ENCODE data around the gene E2F2. TPM values are rescaled to one million over a fixed set of nuclear protein-coding genes. Genes with fewer than 3 reads are reported as not detected.

The E2F2 gene
- total RNA-seq, 1 donor from 2014 or later, result 2.9 TPM

DNA sequence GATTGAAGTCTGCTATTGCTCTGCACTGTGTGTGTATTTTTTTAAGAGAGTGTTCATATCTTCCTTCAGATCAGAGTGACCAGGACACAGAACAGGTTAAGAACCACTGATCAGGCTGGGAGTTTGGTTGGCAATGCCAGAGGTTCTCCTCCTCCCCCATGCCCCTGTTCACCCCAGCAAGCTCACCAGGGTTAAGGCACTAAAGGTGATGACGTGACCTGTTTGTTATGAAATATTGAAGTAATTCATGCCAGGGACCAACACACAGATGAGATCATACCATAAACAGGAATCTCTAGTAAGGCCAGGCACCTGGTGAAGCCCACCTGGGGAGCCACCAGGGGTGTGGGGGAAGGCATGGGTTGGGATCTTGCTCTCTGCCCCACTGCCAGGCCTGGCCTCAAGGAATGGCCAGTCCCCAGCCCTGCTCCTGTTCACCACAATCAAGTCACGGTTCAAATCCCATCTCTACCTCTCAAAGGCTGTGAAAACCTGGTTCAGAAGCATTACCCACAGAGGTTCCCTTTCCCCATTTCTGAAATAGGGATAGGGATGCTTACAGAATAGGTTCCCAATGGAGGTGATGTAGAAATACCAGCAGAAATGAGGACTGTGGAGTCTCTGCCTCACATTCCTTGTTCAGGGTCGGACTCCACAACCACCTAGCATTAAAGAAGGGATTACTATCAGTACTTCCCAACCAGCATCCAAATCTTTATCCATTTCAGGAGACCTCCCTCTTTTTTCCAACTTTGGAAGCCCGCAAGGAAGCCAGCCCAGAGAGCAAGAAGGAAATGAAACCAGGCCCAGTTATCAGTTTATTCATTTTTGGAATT, 25.8 kb upstream of the E2F2 start:
- Histone ChIP-seq H3K36me3 (no peaks in the 10 kb centered on the region), H3K9me3 (no peaks in the 10 kb centered on the region), H3K4me3 (peak overlapping the region; percentile 65 to 73), H3K27me3 (no peaks in the 10 kb centered on the region), H3K27ac (peak overlapping the region; percentile 86), H3K4me1 (peaks cover 69% of the 10 kb centered on the region)
- peak in 1 of 2 donors; percentile 18 for TF ChIP-seq POLR2AphosphoS5 (IDR thresholded peaks at IDR 0.05; ENCODE audit: insufficient read depth in 1 of 2, low read depth in 1 of 2)
- TF ChIP-seq, protein P1, sequence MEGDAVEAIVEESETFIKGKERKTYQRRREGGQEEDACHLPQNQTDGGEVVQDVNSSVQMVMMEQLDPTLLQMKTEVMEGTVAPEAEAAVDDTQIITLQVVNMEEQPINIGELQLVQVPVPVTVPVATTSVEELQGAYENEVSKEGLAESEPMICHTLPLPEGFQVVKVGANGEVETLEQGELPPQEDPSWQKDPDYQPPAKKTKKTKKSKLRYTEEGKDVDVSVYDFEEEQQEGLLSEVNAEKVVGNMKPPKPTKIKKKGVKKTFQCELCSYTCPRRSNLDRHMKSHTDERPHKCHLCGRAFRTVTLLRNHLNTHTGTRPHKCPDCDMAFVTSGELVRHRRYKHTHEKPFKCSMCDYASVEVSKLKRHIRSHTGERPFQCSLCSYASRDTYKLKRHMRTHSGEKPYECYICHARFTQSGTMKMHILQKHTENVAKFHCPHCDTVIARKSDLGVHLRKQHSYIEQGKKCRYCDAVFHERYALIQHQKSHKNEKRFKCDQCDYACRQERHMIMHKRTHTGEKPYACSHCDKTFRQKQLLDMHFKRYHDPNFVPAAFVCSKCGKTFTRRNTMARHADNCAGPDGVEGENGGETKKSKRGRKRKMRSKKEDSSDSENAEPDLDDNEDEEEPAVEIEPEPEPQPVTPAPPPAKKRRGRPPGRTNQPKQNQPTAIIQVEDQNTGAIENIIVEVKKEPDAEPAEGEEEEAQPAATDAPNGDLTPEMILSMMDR (IDR thresholded peaks at IDR 0.05), result no peak
- no peak for TF ChIP-seq POLR2A (IDR thresholded peaks at IDR 0.05)
- DNase-seq (ENCODE audit: extremely low spot score in 2 of 2), result no peak
- intact Hi-C loops (cut with DNase I), result no loop called here

DNA sequence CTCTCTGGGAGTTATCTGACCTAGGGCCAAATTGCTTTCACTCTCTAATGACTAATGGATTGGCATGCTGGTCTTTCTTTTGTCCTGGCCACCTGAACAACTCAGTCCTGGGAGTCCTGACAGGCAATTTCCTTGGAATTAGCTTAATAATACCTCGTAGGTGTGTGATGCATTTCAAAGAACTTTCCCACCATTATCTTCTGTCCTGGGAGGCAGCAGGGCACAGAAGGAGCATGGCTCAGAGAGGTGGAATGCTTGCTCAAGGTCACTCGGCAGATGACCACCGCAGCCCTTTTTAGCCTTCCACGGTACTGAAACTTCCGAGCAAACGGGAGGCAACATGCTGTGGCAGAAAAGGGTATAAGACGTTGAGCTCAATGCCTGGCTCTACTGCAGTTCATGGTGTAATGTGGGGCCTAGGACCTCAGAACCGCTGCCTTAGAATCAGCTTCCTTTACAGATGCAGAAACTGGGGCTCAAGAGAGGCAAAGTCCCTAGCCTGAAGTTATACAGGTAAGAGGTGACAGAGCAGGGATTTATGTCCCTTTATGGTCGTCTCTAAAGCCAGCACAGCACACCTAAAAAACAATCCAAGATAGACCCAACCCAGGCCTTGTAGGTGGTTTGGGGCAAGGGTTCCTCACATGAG, 25.1 kb upstream of the E2F2 start:
- Histone ChIP-seq H3K36me3 (no peaks in the 10 kb centered on the region), H3K27me3 (no peaks in the 10 kb centered on the region), H3K9me3 (no peaks in the 10 kb centered on the region), H3K27ac (peak overlapping the region; percentile 86), H3K4me3 (peak overlapping the region; percentile 65 to 71), H3K4me1 (peaks cover 62% of the 10 kb centered on the region)
- TF ChIP-seq, protein P1 (IDR thresholded peaks at IDR 0.05), result no peak
- TF ChIP-seq POLR2A (IDR thresholded peaks at IDR 0.05) (no peak), POLR2AphosphoS5 (IDR thresholded peaks at IDR 0.05; ENCODE audit: insufficient read depth in 1 of 2, low read depth in 1 of 2) (no peak)
- no peak for DNase-seq (ENCODE audit: extremely low spot score in 2 of 2)
- intact Hi-C loops (cut with DNase I), result no loop called here

DNA sequence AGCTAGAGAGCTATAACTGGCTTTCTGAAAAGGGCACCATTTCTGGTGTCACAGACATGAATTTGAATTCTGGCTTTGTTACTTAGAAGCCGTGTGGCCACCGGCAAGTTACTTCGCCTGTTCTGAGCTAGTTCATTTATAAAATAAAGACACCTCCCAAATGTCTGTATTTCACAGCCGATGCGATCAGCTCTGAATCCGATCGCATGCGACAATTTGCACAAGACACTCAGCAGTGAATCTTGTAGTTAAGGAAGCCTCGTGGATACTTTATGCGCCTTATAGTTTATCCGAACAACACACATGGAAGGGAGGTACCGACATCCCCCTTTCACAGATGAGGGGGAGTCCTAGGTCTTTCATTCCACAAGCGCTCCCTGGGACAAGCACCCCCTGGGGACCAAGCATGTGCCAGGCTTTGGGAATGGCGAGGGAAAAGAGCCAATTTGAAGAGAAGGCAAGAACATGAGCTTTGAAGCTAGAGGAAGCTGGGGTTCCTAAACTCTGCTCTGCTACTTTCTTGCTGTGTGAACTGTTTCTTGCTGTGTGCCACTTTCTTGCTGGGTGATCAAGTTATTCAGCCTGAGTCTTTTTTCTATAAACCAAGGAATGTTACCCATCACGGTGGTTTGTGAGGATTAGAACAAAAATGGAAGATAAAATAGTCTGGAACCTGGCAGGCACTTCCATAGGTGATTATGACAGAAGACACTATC, 24.4 kb upstream of the E2F2 start:
- no peaks in the 10 kb centered on the region for H3K36me3 ChIP-seq
- no peak for DNase-seq (ENCODE audit: extremely low spot score in 2 of 2)
- intact Hi-C loops (cut with DNase I), result no loop called here
- no peaks in the 10 kb centered on the region for H3K9me3 ChIP-seq
- TF ChIP-seq POLR2A (IDR thresholded peaks at IDR 0.05), result no peak
- peak in 1 of 2 donors; percentile 6 for TF ChIP-seq POLR2AphosphoS5 (IDR thresholded peaks at IDR 0.05; ENCODE audit: insufficient read depth in 1 of 2, low read depth in 1 of 2)
- TF ChIP-seq, protein P1 (IDR thresholded peaks at IDR 0.05), result no peak
- H3K27me3 ChIP-seq, result no peaks in the 10 kb centered on the region
- peaks cover 55% of the 10 kb centered on the region for H3K4me1 ChIP-seq
- H3K4me3 ChIP-seq, result peak overlapping the region; percentile 65 to 71
- peak overlapping the region; percentile 86 for H3K27ac ChIP-seq

DNA sequence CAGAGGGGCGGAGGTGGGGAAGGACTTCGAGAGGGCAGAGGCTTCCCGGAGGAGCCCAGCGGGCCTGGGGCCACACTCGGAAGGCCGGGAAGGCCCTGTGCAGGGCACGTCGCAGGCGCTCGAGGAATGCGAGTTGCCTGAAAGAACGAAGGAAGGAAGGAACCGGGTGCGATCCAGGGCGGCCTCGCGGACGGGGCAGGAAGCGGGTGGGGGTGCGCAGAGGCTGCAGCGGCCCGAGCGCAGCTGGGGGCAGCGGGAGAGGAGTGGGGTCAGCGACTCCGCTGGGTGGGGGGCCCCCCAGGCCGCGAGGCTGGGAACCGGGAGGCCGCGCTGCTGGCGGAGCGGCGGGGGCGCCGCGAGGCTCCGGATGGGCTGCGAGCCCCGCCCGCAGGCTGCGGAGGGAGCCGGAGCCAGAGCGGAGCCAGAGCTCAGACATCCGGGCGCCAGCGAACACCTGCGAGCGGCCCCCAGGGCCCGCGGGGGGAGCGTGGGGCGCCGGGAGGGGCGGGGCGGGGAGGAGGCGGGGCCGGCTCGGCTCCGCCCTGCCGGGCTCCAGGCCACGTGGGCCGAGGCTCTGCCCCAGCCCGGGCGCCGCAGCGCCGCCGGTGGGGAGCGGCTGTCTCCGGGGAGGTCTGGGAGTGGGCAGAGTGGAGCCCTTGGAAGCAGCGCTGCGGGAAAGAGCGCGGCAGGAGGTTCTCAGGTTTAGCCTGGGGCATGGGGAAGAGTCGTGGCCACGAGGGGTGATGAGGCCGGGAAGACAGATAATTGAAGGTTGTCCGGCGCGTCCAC, 23.6 kb upstream of the E2F2 start:
- Histone ChIP-seq H3K27ac (peak overlapping the region; percentile 86), H3K4me3 (peak overlapping the region; percentile 65 to 71), H3K9me3 (no peaks in the 10 kb centered on the region), H3K27me3 (no peaks in the 10 kb centered on the region), H3K4me1 (peaks cover 47% of the 10 kb centered on the region), H3K36me3 (no peaks in the 10 kb centered on the region)
- DNase-seq (ENCODE audit: extremely low spot score in 2 of 2), result no peak
- TF ChIP-seq, protein P1 (IDR thresholded peaks at IDR 0.05), result no peak
- peak in 1 of 2 donors; percentile 85 for TF ChIP-seq POLR2AphosphoS5 (IDR thresholded peaks at IDR 0.05; ENCODE audit: insufficient read depth in 1 of 2, low read depth in 1 of 2)
- peak in 1 of 2 donors; percentile 79 for TF ChIP-seq POLR2A (IDR thresholded peaks at IDR 0.05)
- intact Hi-C loops (cut with DNase I), result no loop called here

Data from vagina (tissue), 2 donors.